A549 (cell line): ENCODE results near the gene CIAO3. TPM values are rescaled to one million over a fixed set of nuclear protein-coding genes. Genes with fewer than 3 reads are reported as not detected.
A peak's percentile ranks its signal among the peaks of the same experiment; 100 is the strongest.
"Not testable (repeated sequence)": the region's sequence is repeated elsewhere in the genome, so short reads cannot be mapped to it uniquely, and the experiment has no call there.

ENCODE experiments used
- ATAC-seq, 2 experiments: fragments of 200-7000 bp in 1 of 2; fragments of >200 bp in 1 of 2; cut with Nextera tagmentation in 1 of 2; cut with Tn5 transposase in 1 of 2; 3 replicates each; pipeline versions ENCODE4 v1.8.0 to v1.9.1; 2018 to 2020; ENCODE audit warnings: mild to moderate bottlenecking in 1 of 2, moderate library complexity in 1 of 2
- CTCF ChIA-PET: fragments of 300-600 bp; sonication (Branson Sonifier 250); formaldehyde crosslinking; extraction: SDS; loops from one replicate; lab custom pipeline; 2021; ENCODE audit warnings: antibody characterized with exemption, inconsistent platforms; lab: Yijun Ruan, JAX
- POLR2A ChIA-PET: fragments of 350-600 bp; formaldehyde crosslinking; extraction: SDS; loops from one replicate; lab custom pipeline; 2021; ENCODE audit warnings: antibody characterized with exemption, inconsistent platforms; lab: Yijun Ruan, JAX
- DNase-seq, 2 experiments: peaks; one replicate each; pipeline versions ENCODE4 v3.0.0 to v3.0.0-alpha.2; 2011 to 2016; ENCODE audit warnings: low read depth in 1 of 2, low spot score in 1 of 2
- FAIRE-seq: peaks from 2 replicates; lab custom pipeline; 2011; peaks lifted over from hg19 to GRCh38; lab: Jason Lieb, UNC
- H3K27ac ChIP-seq, 2 experiments: fragments of >200 bp; sonication (Bioruptor Twin); formaldehyde crosslinking; 3 replicates each; pipeline ENCODE4 v1.5.1; 2016 to 2017
- H3K4me1 ChIP-seq: fragments of >200 bp; sonication (Bioruptor Twin); formaldehyde crosslinking; 3 replicates; pipeline ENCODE4 v1.6.1; 2016
- H3K4me2 ChIP-seq: fragments of >200 bp; sonication (Bioruptor Twin); formaldehyde crosslinking; 3 replicates; pipeline ENCODE4 v1.6.1; 2016
- H3K4me3 ChIP-seq: fragments of >200 bp; sonication (Bioruptor Twin); formaldehyde crosslinking; 3 replicates; pipeline ENCODE4 v1.5.1; 2016
- H3K9me3 ChIP-seq: fragments of >200 bp; sonication (Bioruptor Twin); formaldehyde crosslinking; 3 replicates; pipeline ENCODE4 v1.6.1; 2016
- BHLHE40 ChIP-seq: IDR thresholded peaks from 2 replicates; pipeline ENCODE4 v1.6.1; 2012; ENCODE audit warnings: low read depth, low read length, inconsistent platforms
- CEBPB ChIP-seq, 2 experiments: fragments of >200 bp in 1 of 2; sonication (Bioruptor Twin) in 1 of 2; formaldehyde crosslinking in 1 of 2; IDR thresholded peaks; 2 replicates each; pipeline ENCODE4 v1.6.1; 2012 to 2016
- CHD4 ChIP-seq: fragments of 200-600 bp; sonication (generic); IDR thresholded peaks from 2 replicates; pipeline ENCODE4 v1.6.1; 2016; ENCODE audit warnings: antibody characterized with exemption, mild to moderate bottlenecking, borderline replicate concordance
- EHF ChIP-seq: fragments of 250-450 bp; sonication (Bioruptor Pico); IDR thresholded peaks from 2 replicates; pipeline ENCODE4 v1.5.0; 2020; ENCODE audit warnings: mild to moderate bottlenecking
- ELK1 ChIP-seq: fragments of 150-350 bp; IDR thresholded peaks from 2 replicates; pipeline ENCODE4 v1.6.1; 2014; ENCODE audit warnings: low read depth, mild to moderate bottlenecking, low read length
- FOXS1 ChIP-seq: fragments of 250-450 bp; sonication (Bioruptor Pico); IDR thresholded peaks from 2 replicates; pipeline ENCODE4 v1.5.0; 2020; ENCODE audit warnings: mild to moderate bottlenecking, moderate library complexity
- HOXB13 ChIP-seq: fragments of 250-450 bp; sonication (Bioruptor Pico); IDR thresholded peaks from 2 replicates; pipeline ENCODE4 v1.5.0; 2020; ENCODE audit warnings: low read depth, mild to moderate bottlenecking, moderate library complexity
- KDM1A ChIP-seq: fragments of 200-600 bp; sonication (generic); IDR thresholded peaks from 2 replicates; pipeline ENCODE4 v1.6.1; 2016; ENCODE audit warnings: low read depth, mild to moderate bottlenecking
- KDM5A ChIP-seq: fragments of 200-600 bp; sonication (generic); IDR thresholded peaks from 2 replicates; pipeline ENCODE4 v1.6.1; 2016; ENCODE audit warnings: antibody characterized with exemption, mild to moderate bottlenecking
- MAFK ChIP-seq: fragments of 450-650 bp; IDR thresholded peaks from 2 replicates; pipeline ENCODE4 v1.6.1; 2014; ENCODE audit not compliant: partially characterized antibody
- MAX ChIP-seq: IDR thresholded peaks from 2 replicates; pipeline ENCODE4 v1.6.1; 2012
- MYC ChIP-seq: IDR thresholded peaks from 2 replicates; pipeline ENCODE4 v1.6.1; 2012; ENCODE audit warnings: mild to moderate bottlenecking, inconsistent platforms, low read length, improper control_type of control experiment, borderline replicate concordance
- POLR2AphosphoS2 ChIP-seq: conservative IDR thresholded peaks from 2 replicates; pipeline ENCODE4 v1.6.1; 2012; ENCODE audit warnings: low read length, improper control_type of control experiment, inconsistent platforms
- RAD21 ChIP-seq, 2 experiments: fragments of >200 bp in 1 of 2; sonication (Bioruptor Twin) in 1 of 2; formaldehyde crosslinking in 1 of 2; IDR thresholded peaks in 1 of 2; conservative IDR thresholded peaks in 1 of 2; 2 replicates in 1 of 2; 3 replicates in 1 of 2; pipeline ENCODE4 v1.6.1; 2012 to 2018; ENCODE audit warnings: inconsistent platforms in 1 of 2
- RARB ChIP-seq: fragments of 250-450 bp; sonication (Bioruptor Pico); IDR thresholded peaks from 2 replicates; pipeline ENCODE4 v1.8.0; 2021; ENCODE audit warnings: mild to moderate bottlenecking, moderate library complexity
- SREBF2 ChIP-seq: fragments of 450-650 bp; IDR thresholded peaks from 2 replicates; pipeline ENCODE4 v1.6.1; 2014; ENCODE audit warnings: mild to moderate bottlenecking, moderate library complexity
- TP53 ChIP-seq: fragments of 250-450 bp; sonication (Bioruptor Pico); IDR thresholded peaks from 2 replicates; pipeline ENCODE4 v1.5.0; 2021; ENCODE audit warnings: mild to moderate bottlenecking, moderate library complexity
- ZC3H11A ChIP-seq: fragments of 450-650 bp; IDR thresholded peaks from 2 replicates; pipeline ENCODE4 v1.6.1; 2014; ENCODE audit warnings: antibody characterized with exemption, mild to moderate bottlenecking
- ZNF302 ChIP-seq: fragments of 250-450 bp; sonication (Bioruptor Pico); IDR thresholded peaks from 2 replicates; pipeline ENCODE4 v1.9.0; 2021; ENCODE audit warnings: inconsistent platforms, mild to moderate bottlenecking, moderate library complexity
- ZSCAN20 ChIP-seq: fragments of 250-450 bp; sonication (Bioruptor Pico); IDR thresholded peaks from 2 replicates; pipeline ENCODE4 v1.8.0; 2022; ENCODE audit warnings: mild to moderate bottlenecking, moderate library complexity
- WGBS: methylation state at CpG from one replicate; pipeline ENCODE4 v1.1.6; 2017; ENCODE audit errors: missing lambda C conversion rate; 5-methylcytosine and 5-hydroxymethylcytosine counted together
- polyA plus RNA-seq, 4 experiments: library from polyadenylated mRNA; depleted of rRNA in 3 of 4; stranded (reverse); fragments of >200 nt; fragmentation: RNase III in 1 of 4; extraction: RNeasy Plus Mini Kit Qiagen cat#74134 plus additional on column Dnase treatment in 1 of 4; gene quantifications; 2 replicates in 3 of 4; 3 replicates in 1 of 4; pipeline ENCODE4 v1.2.3, GENCODE V29; 2011 to 2017

CIAO3 gene
- polyA plus RNA-seq, 2 of the 4 experiments (the other 2 are of a cell fraction) = 17.4 to 23.0 TPM

- no peak overlapping the region for H3K4me2 ChIP-seq
- FAIRE-seq = no peak
- DNase-seq = no peak
- H3K27ac ChIP-seq = no peak overlapping the region
- no peak for TF ChIP-seq RAD21 (conservative IDR thresholded peaks at IDR 0.05 in 1 of 2, IDR thresholded peaks at IDR 0.05 in 1 of 2)
- TF ChIP-seq CHD4 = no peak
- no peak for TF ChIP-seq MAFK
- no peak for TF ChIP-seq POLR2AphosphoS2
- TF ChIP-seq HOXB13 (CRISPR knock-in tag) = no peak
- no peak for TF ChIP-seq RARB (CRISPR knock-in tag)
- TF ChIP-seq MAX = no peak
- TF ChIP-seq, all 56 proteins: peak for 0
- ChIA-PET CTCF (interaction anchor here (1.1 to 10.1 kb wide), 4 partner anchors 9 to 66 kb away, joined by 3 to 205 read pairs (median 6); partner anchors contain the start of genes CHTF18, CIAO3 and RPUSD1), POLR2A (no interaction called here)
- peaks cover 8% of the 10 kb centered on the region; the same call in 1 of the 3 replicates for H3K4me1 ChIP-seq
- no peaks in the 10 kb centered on the region for H3K9me3 ChIP-seq
- no peak overlapping the region for H3K4me3 ChIP-seq
- no peak for ATAC-seq
- 80% methylated on average over 6 of the region's 6 CpGs for WGBS
These were observed 38.2 kb upstream of the CIAO3 start for GRCh38 chr16:778909-779527.

GRCh38 chr16:778447-778846, 37.6 kb upstream of the CIAO3 start:
- no peak for TF ChIP-seq RARB (CRISPR knock-in tag)
- TF ChIP-seq EHF (CRISPR knock-in tag) = no peak
- 78% methylated on average over 6 of the region's 11 CpGs for WGBS
- H3K4me1 ChIP-seq = 0 out of 3 replicates have a peak, but pooled peaks cover 3% of the 10 kb centered on the region
- no peak overlapping the region for H3K4me2 ChIP-seq
- ChIA-PET POLR2A (no interaction called here), CTCF (interaction anchor here (1.1 to 10.1 kb wide), 3 partner anchors 9 to 59 kb away, joined by 3 to 205 read pairs (median 4); partner anchors contain the start of genes CHTF18, CIAO3 and RPUSD1)
- no peak overlapping the region for H3K27ac ChIP-seq
- DNase-seq = no peak
- H3K9me3 ChIP-seq = no peaks in the 10 kb centered on the region
- FAIRE-seq = no peak
- no peak overlapping the region for H3K4me3 ChIP-seq
- peak; percentile 3 to 21; a peak in 3 of 6 replicates for ATAC-seq

GRCh38 chr16:777826-778225, 37.0 kb upstream of the CIAO3 start:
- Histone ChIP-seq H3K4me1 (0 out of 3 replicates have a peak, but pooled peaks cover 3% of the 10 kb centered on the region), H3K9me3 (no peaks in the 10 kb centered on the region), H3K4me2 (no peak overlapping the region), H3K27ac (no peak overlapping the region), H3K4me3 (no peak overlapping the region)
- WGBS = 42% methylated on average over 15 of the region's 16 CpGs
- TF ChIP-seq BHLHE40 (no peak), ZC3H11A (no peak), CEBPB (IDR thresholded peaks at IDR 0.05) (no peak), KDM1A (no peak), EHF (CRISPR knock-in tag) (no peak), POLR2AphosphoS2 (no peak), KDM5A (no peak)
- ATAC-seq (peak; percentile 2 to 3; a peak in 3 of 6 replicates), DNase-seq (no peak), FAIRE-seq (no peak)
- ChIA-PET CTCF (interaction anchor here (1.1 to 10.1 kb wide), 5 partner anchors 7 to 58 kb away, joined by 3 to 205 read pairs (median 6); partner anchors contain the start of genes CHTF18, CIAO3 and RPUSD1), POLR2A (no interaction called here)

GRCh38 chr16:776824-777223, 36.0 kb upstream of the CIAO3 start:
- H3K4me3 ChIP-seq = no peak overlapping the region
- no peak for TF ChIP-seq RAD21 (conservative IDR thresholded peaks at IDR 0.05 in 1 of 2, IDR thresholded peaks at IDR 0.05 in 1 of 2)
- TF ChIP-seq BHLHE40 = no peak
- no peak for TF ChIP-seq ZNF302 (CRISPR knock-in tag)
- no peak for TF ChIP-seq HOXB13 (CRISPR knock-in tag)
- TF ChIP-seq TP53 (CRISPR knock-in tag) = no peak
- TF ChIP-seq ELK1 = no peak
- TF ChIP-seq ZSCAN20 = no peak
- TF ChIP-seq MYC = no peak
- TF ChIP-seq FOXS1 = no peak
- no peak for TF ChIP-seq SREBF2
- no peak for FAIRE-seq
- POLR2A ChIA-PET = no interaction called here
- no peak for ATAC-seq
- no peak overlapping the region for H3K4me2 ChIP-seq
- DNase-seq = no peak
- no peaks in the 10 kb centered on the region for H3K9me3 ChIP-seq
- H3K4me1 ChIP-seq = no peaks in the 10 kb centered on the region
- CTCF ChIA-PET = interaction anchor here (2.0 to 3.3 kb wide), 2 partner anchors 9 to 31 kb away, joined by 6 to 26 read pairs; no protein-coding TSS in a partner anchor
- WGBS = 87% methylated on average over 9 of the region's 9 CpGs
- H3K27ac ChIP-seq = no peak overlapping the region

- ATAC-seq, H3K27ac ChIP-seq, DNase-seq, POLR2A ChIA-PET, H3K4me1 ChIP-seq, H3K9me3 ChIP-seq, H3K4me2 ChIP-seq, FAIRE-seq, H3K4me3 ChIP-seq: not testable (repeated sequence)
- CTCF ChIA-PET = interaction anchor here (1.1 to 3.3 kb wide), 3 partner anchors 9 to 30 kb away, joined by 3 to 26 read pairs (median 6); no protein-coding TSS in a partner anchor
- WGBS = 90% methylated on average over 10 of the region's 10 CpGs
These were observed 35.5 kb upstream of the CIAO3 start for GRCh38 chr16:776298-776697.
